Gastrocnemius medialis (tissue), 4 donors: ENCODE results near the gene NTM. TPM values are rescaled to one million over a fixed set of nuclear protein-coding genes. Genes with fewer than 3 reads are reported as not detected.

ENCODE experiments used
- ATAC-seq, 2 donors: fragments of 150-250 bp; one replicate each; pipeline ENCODE4 v1.9.1; 2016
- DNase-seq, 2 donors: peaks; one replicate each; pipeline ENCODE4 v3.0.0-alpha.2; 2019
- H3K27ac ChIP-seq, 4 donors: fragments of 200-600 bp; sonication (generic); 1 replicate in 1 of 4; 2 replicates in 3 of 4; pipeline ENCODE4 v1.5.1; 2016 to 2018; ENCODE audit warnings: mild to moderate bottlenecking in 2 of 4, moderate library complexity in 1 of 4
- H3K27me3 ChIP-seq, 3 donors: fragments of 200-600 bp; sonication (generic) in 2 of 3; 1 replicate in 1 of 3; 2 replicates in 2 of 3; pipeline versions ENCODE4 v1.5.1 to v1.6.0; 2016 to 2019; ENCODE audit warnings: mild to moderate bottlenecking in 1 of 3, moderate library complexity in 1 of 3
- H3K36me3 ChIP-seq, 2 donors: fragments of 200-600 bp; sonication (generic) in 1 of 2; one replicate each; pipeline ENCODE4 v1.5.1; 2017 to 2018
- H3K4me1 ChIP-seq, 2 donors: fragments of 200-600 bp; sonication (generic) in 1 of 2; one replicate each; pipeline ENCODE4 v1.5.1; 2016 to 2017; ENCODE audit warnings: mild to moderate bottlenecking in 2 of 2
- H3K4me3 ChIP-seq, 4 donors: fragments of 200-600 bp; sonication (generic) in 3 of 4; 1 replicate in 1 of 4; 2 replicates in 3 of 4; pipeline ENCODE4 v1.5.1; 2016 to 2019; ENCODE audit warnings: mild to moderate bottlenecking in 2 of 4
- H3K9me3 ChIP-seq, 3 donors: fragments of 200-600 bp; sonication (generic) in 2 of 3; 1 replicate in 1 of 3; 2 replicates in 2 of 3; pipeline ENCODE4 v1.5.1; 2016 to 2019
- POLR2A ChIP-seq, 2 donors: fragments of 450-650 bp; IDR thresholded peaks; one replicate each; pipeline ENCODE4 v1.6.1; 2017; ENCODE audit warnings: antibody characterized with exemption in 2 of 2, mild to moderate bottlenecking in 2 of 2, moderate library complexity in 2 of 2
- in situ Hi-C, 4 donors: fragments of 200-750 bp; cut with MboI; loops; one replicate each; pipeline versions ENCODE4 v1.15.0 to v1.8.0; 2017; ENCODE audit warnings: low sequenced_read_pairs in 4 of 4
- intact Hi-C: fragments of 100-400 bp; cut with DNase I; formaldehyde crosslinking; loops from one replicate; pipeline ENCODE4 v1.15.1; 2023; ENCODE audit warnings: low total_unique reads
- total RNA-seq, 4 donors: library from RNA; depleted of rRNA; stranded (reverse); fragments of >200 nt; gene quantifications; one replicate each; pipeline versions ENCODE4 v1.1.0 to v1.2.3, GENCODE V29; 2016
- TF ChIP-seq, protein P1 (sequence below), 5 experiments: fragments of 450-650 bp in 3 of 5; fragments of 200-600 bp in 2 of 5; sonication (generic) in 2 of 5; IDR thresholded peaks in 4 of 5; conservative IDR thresholded peaks in 1 of 5; 1 replicate in 4 of 5; 2 replicates in 1 of 5; pipeline ENCODE4 v1.5.1; 2016 to 2019; ENCODE audit warnings: antibody characterized with exemption in 5 of 5, mild to moderate bottlenecking in 3 of 5, moderate library complexity in 3 of 5

The NTM gene
- total RNA-seq, 4 donors from 2014 or later, result 0.69 TPM; not detected in 3

DNA sequence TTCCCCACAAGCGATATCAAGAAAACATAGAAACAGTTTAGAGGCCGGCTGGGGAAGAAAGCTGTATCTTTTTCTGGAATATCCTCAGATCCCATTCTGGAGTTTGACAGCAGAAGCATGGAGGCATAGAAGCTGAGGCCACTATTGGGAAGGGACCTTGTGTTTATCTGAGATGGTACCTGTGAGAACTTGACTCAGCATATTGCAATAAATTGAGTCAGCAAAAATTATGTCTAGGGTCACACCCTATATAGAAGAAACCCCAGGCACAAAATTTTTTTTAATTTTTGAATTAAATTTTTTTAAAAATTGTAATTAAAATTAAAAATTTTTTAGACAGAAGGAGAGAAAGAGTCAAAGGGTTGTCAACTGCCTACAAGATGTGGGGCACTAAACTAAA lies 178.7 kb downstream of the NTM start:
- no peaks in the 10 kb centered on the region for H3K27me3 ChIP-seq
- H3K4me1 ChIP-seq, result peaks cover 0 to 3% of the 10 kb centered on the region in 2 donors
- no peak for DNase-seq
- TF ChIP-seq POLR2A (IDR thresholded peaks at IDR 0.05), result no peak
- TF ChIP-seq, protein P1, sequence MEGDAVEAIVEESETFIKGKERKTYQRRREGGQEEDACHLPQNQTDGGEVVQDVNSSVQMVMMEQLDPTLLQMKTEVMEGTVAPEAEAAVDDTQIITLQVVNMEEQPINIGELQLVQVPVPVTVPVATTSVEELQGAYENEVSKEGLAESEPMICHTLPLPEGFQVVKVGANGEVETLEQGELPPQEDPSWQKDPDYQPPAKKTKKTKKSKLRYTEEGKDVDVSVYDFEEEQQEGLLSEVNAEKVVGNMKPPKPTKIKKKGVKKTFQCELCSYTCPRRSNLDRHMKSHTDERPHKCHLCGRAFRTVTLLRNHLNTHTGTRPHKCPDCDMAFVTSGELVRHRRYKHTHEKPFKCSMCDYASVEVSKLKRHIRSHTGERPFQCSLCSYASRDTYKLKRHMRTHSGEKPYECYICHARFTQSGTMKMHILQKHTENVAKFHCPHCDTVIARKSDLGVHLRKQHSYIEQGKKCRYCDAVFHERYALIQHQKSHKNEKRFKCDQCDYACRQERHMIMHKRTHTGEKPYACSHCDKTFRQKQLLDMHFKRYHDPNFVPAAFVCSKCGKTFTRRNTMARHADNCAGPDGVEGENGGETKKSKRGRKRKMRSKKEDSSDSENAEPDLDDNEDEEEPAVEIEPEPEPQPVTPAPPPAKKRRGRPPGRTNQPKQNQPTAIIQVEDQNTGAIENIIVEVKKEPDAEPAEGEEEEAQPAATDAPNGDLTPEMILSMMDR (IDR thresholded peaks at IDR 0.05 in 4 of 5, conservative IDR thresholded peaks at IDR 0.05 in 1 of 5), result no peak
- ATAC-seq, result no peak
- intact Hi-C loops, result no loop called here
- in situ Hi-C loops, result no loop called here
- no peak overlapping the region for H3K27ac ChIP-seq
- H3K9me3 ChIP-seq, result no peaks in the 10 kb centered on the region
- H3K36me3 ChIP-seq, result no peaks in the 10 kb centered on the region
- no peak overlapping the region for H3K4me3 ChIP-seq

- no peaks in the 10 kb centered on the region for H3K27me3 ChIP-seq
- intact Hi-C loops (no loop called here), in situ Hi-C loops (no loop called here)
- H3K27ac ChIP-seq, result no peak overlapping the region
- DNase-seq (no peak), ATAC-seq (no peak)
- H3K36me3 ChIP-seq, result no peaks in the 10 kb centered on the region
- peaks cover 0 to 3% of the 10 kb centered on the region in 2 donors for H3K4me1 ChIP-seq
- no peak overlapping the region for H3K4me3 ChIP-seq
- TF ChIP-seq, protein P1 (IDR thresholded peaks at IDR 0.05 in 4 of 5, conservative IDR thresholded peaks at IDR 0.05 in 1 of 5), result no peak
- TF ChIP-seq POLR2A (IDR thresholded peaks at IDR 0.05), result no peak
- H3K9me3 ChIP-seq, result no peaks in the 10 kb centered on the region
These were observed 179.4 kb downstream of the NTM start for GRCh38 chr11:131549770-131550169.

DNA sequence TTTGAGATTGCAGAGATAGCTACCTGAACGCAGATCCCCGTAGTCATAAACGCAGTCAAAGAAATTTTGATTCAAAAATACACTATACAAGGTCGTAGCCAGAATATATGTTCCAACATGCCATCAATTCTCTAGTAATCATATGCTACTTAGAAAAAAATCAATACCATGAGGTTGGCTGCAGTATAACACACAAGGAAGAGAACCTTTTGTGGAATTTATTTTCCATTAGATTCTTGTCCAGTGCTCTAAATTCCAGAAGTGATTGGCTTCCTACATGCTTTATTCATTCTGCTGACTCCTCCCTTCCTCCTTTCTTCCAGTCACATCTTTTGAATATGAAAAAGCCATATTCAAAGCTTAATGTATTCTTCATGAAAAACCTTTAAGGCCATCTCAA lies 189.9 kb downstream of the NTM start:
- no peaks in the 10 kb centered on the region for H3K4me1 ChIP-seq
- no peaks in the 10 kb centered on the region for H3K9me3 ChIP-seq
- H3K4me3 ChIP-seq, result no peak overlapping the region
- intact Hi-C loops, result no loop called here
- no peak overlapping the region for H3K27ac ChIP-seq
- no peaks in the 10 kb centered on the region for H3K36me3 ChIP-seq
- no peak for DNase-seq
- no peak for ATAC-seq
- TF ChIP-seq POLR2A (IDR thresholded peaks at IDR 0.05), result no peak
- H3K27me3 ChIP-seq, result no peaks in the 10 kb centered on the region
- in situ Hi-C loops, result no loop called here

DNA sequence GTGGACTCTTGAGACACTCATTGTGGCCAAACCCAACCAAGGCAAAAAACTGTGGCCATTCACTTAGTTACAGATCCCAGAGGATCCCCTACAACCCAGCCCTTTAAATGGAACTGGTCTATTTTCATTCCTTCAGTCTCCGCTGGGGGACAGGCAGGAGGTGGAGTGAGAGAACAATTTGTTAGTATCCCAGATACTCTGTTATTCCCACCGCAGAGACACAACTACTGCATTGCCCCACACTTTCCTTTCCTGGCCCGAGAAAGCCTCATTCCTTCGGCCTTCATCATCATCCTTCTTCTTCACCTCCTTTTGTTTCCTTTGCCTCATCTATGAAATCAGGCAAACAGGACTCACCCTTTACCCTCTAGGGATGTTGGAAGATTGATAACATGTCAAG lies 191.1 kb downstream of the NTM start:
- no peaks in the 10 kb centered on the region for H3K9me3 ChIP-seq
- H3K27me3 ChIP-seq, result no peaks in the 10 kb centered on the region
- H3K36me3 ChIP-seq, result no peaks in the 10 kb centered on the region
- intact Hi-C loops (no loop called here), in situ Hi-C loops (no loop called here)
- no peak overlapping the region for H3K4me3 ChIP-seq
- TF ChIP-seq, protein P1 (IDR thresholded peaks at IDR 0.05 in 4 of 5, conservative IDR thresholded peaks at IDR 0.05 in 1 of 5), result no peak
- TF ChIP-seq POLR2A (IDR thresholded peaks at IDR 0.05), result no peak
- H3K4me1 ChIP-seq, result no peaks in the 10 kb centered on the region
- DNase-seq (no peak), ATAC-seq (peak in 1 of 2 donors; percentile 42)
- H3K27ac ChIP-seq, result no peak overlapping the region

DNA sequence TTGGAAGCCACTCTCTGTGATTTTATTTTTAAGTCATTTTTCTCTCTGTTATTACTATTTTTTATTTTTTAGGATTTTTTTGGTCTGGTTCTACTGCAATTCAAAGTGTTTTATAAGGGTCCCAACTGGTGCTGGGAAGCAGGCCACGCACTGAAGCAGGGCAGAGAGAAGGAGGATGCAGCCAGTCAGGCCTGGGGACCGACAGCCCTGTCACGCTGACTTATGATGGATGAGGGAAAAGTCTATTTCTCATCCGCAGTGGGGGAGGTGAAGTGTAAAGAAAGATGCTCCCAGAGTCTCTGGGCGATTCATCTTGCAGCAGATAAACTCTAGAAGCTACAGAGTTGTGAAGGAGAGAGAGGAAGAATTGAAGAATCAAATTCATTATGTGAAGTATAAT lies 191.6 kb downstream of the NTM start:
- H3K27me3 ChIP-seq, result no peaks in the 10 kb centered on the region
- intact Hi-C loops (no loop called here), in situ Hi-C loops (no loop called here)
- no peak for ATAC-seq
- no peak for TF ChIP-seq POLR2A (IDR thresholded peaks at IDR 0.05)
- TF ChIP-seq, protein P1 (IDR thresholded peaks at IDR 0.05 in 4 of 5, conservative IDR thresholded peaks at IDR 0.05 in 1 of 5), result no peak
- H3K27ac ChIP-seq, result no peak overlapping the region
- no peak for DNase-seq
- H3K36me3 ChIP-seq, result no peaks in the 10 kb centered on the region
- no peaks in the 10 kb centered on the region for H3K4me1 ChIP-seq
- H3K4me3 ChIP-seq, result no peak overlapping the region
- no peaks in the 10 kb centered on the region for H3K9me3 ChIP-seq
